Duodenal mucosa (tissue), 2 donors: ENCODE measurements around the gene DNAJC8.

ENCODE experiments used
- H3K27ac ChIP-seq: one replicate; pipeline ENCODE4 v1.7.0; 2013; ENCODE audit warnings: low read depth, low read length
- H3K27me3 ChIP-seq, 2 donors: one replicate each; pipeline ENCODE4 v1.7.0; 2013; ENCODE audit warnings: low read length in 2 of 2, control low read depth in 1 of 2; ENCODE audit not compliant: insufficient read depth in 2 of 2, control insufficient read depth in 1 of 2
- H3K36me3 ChIP-seq, 2 donors: one replicate each; pipeline ENCODE4 v1.7.0; 2013; ENCODE audit warnings: low read length in 2 of 2, control low read depth in 1 of 2; ENCODE audit not compliant: insufficient read depth in 2 of 2, control insufficient read depth in 1 of 2
- H3K4me1 ChIP-seq, 2 donors: one replicate each; pipeline ENCODE4 v1.7.0; 2013; ENCODE audit warnings: low read length in 2 of 2, control low read depth in 1 of 2; ENCODE audit not compliant: insufficient read depth in 2 of 2, control insufficient read depth in 1 of 2
- H3K4me3 ChIP-seq, 2 donors: one replicate each; pipeline ENCODE4 v1.7.0; 2013; ENCODE audit warnings: low read length in 2 of 2, low read depth in 1 of 2
- H3K9ac ChIP-seq, 2 donors: one replicate each; pipeline ENCODE4 v1.7.0; 2013; ENCODE audit warnings: low read length in 2 of 2, low read depth in 1 of 2
- H3K9me3 ChIP-seq, 2 donors: one replicate each; pipeline ENCODE4 v1.7.0; 2013; ENCODE audit warnings: low read length in 2 of 2, control low read depth in 1 of 2; ENCODE audit not compliant: control insufficient read depth in 1 of 2

The DNAJC8 gene

GRCh38 chr1:28232558-28233263 lies at the start of gene DNAJC8:
Gene DNAJC8, minus strand, starts transcription at chr1:28233029. Its CDS starts 31 bp downstream, at chr1:28232998.
- Histone ChIP-seq H3K27ac (peak within 1 kb of the TSS; percentile 47), H3K9ac (peak within 1 kb of the TSS; percentile 96 to 98), H3K4me3 (peak within 1 kb of the TSS; percentile 98 to 100), H3K36me3 (peaks cover 0 to 18% of the 10 kb centered on the region in 2 donors), H3K27me3 (no peaks in the 10 kb centered on the region), H3K9me3 (no peaks in the 10 kb centered on the region), H3K4me1 (peaks cover 10 to 30% of the 10 kb centered on the region in 2 donors)

- H3K4me1 ChIP-seq, result peaks cover 8 to 11% of the 10 kb centered on the region in 2 donors
- H3K27ac ChIP-seq, result no peak overlapping the region
- no peak overlapping the region for H3K4me3 ChIP-seq
- H3K27me3 ChIP-seq, result no peaks in the 10 kb centered on the region
- peaks cover 22 to 46% of the 10 kb centered on the region in 2 donors for H3K36me3 ChIP-seq
- H3K9me3 ChIP-seq, result no peaks in the 10 kb centered on the region
- no peak overlapping the region for H3K9ac ChIP-seq
These were observed 49.0 kb upstream of the DNAJC8 start for GRCh38 chr1:28281608-28282425.

- Histone ChIP-seq H3K9ac (no peak overlapping the region), H3K9me3 (no peaks in the 10 kb centered on the region), H3K27me3 (no peaks in the 10 kb centered on the region), H3K27ac (no peak overlapping the region), H3K4me1 (peaks cover 8 to 11% of the 10 kb centered on the region in 2 donors), H3K4me3 (no peak overlapping the region), H3K36me3 (peaks cover 22 to 48% of the 10 kb centered on the region in 2 donors)
These were observed 48.1 kb upstream of the DNAJC8 start for GRCh38 chr1:28280977-28281381.

GRCh38 chr1:28280501-28280900 lies 47.7 kb upstream of the DNAJC8 start:
- Histone ChIP-seq H3K9me3 (no peaks in the 10 kb centered on the region), H3K36me3 (peaks cover 22 to 51% of the 10 kb centered on the region in 2 donors), H3K4me3 (no peak overlapping the region), H3K4me1 (peaks cover 8 to 11% of the 10 kb centered on the region in 2 donors), H3K27ac (no peak overlapping the region), H3K9ac (no peak overlapping the region), H3K27me3 (no peaks in the 10 kb centered on the region)

- Histone ChIP-seq H3K27me3 (no peaks in the 10 kb centered on the region), H3K9me3 (no peaks in the 10 kb centered on the region), H3K4me3 (no peak overlapping the region), H3K4me1 (peaks cover 8 to 11% of the 10 kb centered on the region in 2 donors), H3K36me3 (peaks cover 25 to 55% of the 10 kb centered on the region in 2 donors), H3K9ac (no peak overlapping the region), H3K27ac (no peak overlapping the region)
These were observed 46.9 kb upstream of the DNAJC8 start for GRCh38 chr1:28279721-28280120.

- no peak overlapping the region for H3K9ac ChIP-seq
- no peak overlapping the region for H3K4me3 ChIP-seq
- H3K36me3 ChIP-seq, result peaks cover 30 to 65% of the 10 kb centered on the region in 2 donors
- H3K9me3 ChIP-seq, result no peaks in the 10 kb centered on the region
- peaks cover 8 to 11% of the 10 kb centered on the region in 2 donors for H3K4me1 ChIP-seq
- H3K27ac ChIP-seq, result no peak overlapping the region
- no peaks in the 10 kb centered on the region for H3K27me3 ChIP-seq
These were observed 45.9 kb upstream of the DNAJC8 start for GRCh38 chr1:28278763-28279162.

- Histone ChIP-seq H3K4me1 (no peaks in the 10 kb centered on the region), H3K4me3 (no peak overlapping the region), H3K9ac (no peak overlapping the region), H3K9me3 (no peaks in the 10 kb centered on the region), H3K27me3 (no peaks in the 10 kb centered on the region), H3K27ac (no peak overlapping the region), H3K36me3 (peaks cover 38 to 54% of the 10 kb centered on the region in 2 donors)
These were observed 40.5 kb upstream of the DNAJC8 start for GRCh38 chr1:28273216-28273860.

- no peak overlapping the region for H3K27ac ChIP-seq
- H3K27me3 ChIP-seq, result no peaks in the 10 kb centered on the region
- no peak overlapping the region for H3K9ac ChIP-seq
- H3K9me3 ChIP-seq, result no peaks in the 10 kb centered on the region
- peaks cover 38 to 47% of the 10 kb centered on the region in 2 donors for H3K36me3 ChIP-seq
- H3K4me1 ChIP-seq, result peaks cover 0 to 1% of the 10 kb centered on the region in 2 donors
- no peak overlapping the region for H3K4me3 ChIP-seq
These were observed 39.5 kb upstream of the DNAJC8 start for GRCh38 chr1:28272215-28272852.

GRCh38 chr1:28269529-28269928 lies 36.7 kb upstream of the DNAJC8 start:
- H3K9ac ChIP-seq, result no peak overlapping the region
- peaks cover 8 to 24% of the 10 kb centered on the region in 2 donors for H3K4me1 ChIP-seq
- H3K27ac ChIP-seq, result no peak overlapping the region

More at GRCh38 chr1:28269529-28269928, 36.7 kb upstream of the DNAJC8 start:
- Histone ChIP-seq H3K9me3 (no peaks in the 10 kb centered on the region), H3K4me3 (no peak overlapping the region), H3K36me3 (peaks cover 34 to 35% of the 10 kb centered on the region in 2 donors), H3K27me3 (no peaks in the 10 kb centered on the region)
